ENCODE data around the gene EDARADD.

EDARADD gene

DNA sequence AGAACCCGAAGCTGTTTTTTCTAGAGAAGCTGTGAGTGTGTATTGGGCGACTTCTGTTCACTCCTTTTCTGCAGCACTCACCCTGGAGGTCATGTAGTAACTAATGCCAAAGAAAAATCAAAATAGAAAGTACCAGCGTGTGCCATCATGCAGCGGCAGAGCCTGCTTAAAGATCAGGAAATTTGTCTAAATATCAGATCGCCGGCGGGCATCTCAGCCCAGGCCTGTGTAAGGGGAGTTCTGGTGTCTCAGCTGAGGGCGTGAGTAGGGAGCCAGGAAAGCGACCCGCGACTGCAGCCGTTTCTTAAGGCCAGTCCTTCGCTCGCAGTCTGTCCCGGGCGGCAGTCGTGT, 768 bp downstream of the EDARADD start:
- no peak for DNase-seq (ENCODE audit: low spot score)

DNA sequence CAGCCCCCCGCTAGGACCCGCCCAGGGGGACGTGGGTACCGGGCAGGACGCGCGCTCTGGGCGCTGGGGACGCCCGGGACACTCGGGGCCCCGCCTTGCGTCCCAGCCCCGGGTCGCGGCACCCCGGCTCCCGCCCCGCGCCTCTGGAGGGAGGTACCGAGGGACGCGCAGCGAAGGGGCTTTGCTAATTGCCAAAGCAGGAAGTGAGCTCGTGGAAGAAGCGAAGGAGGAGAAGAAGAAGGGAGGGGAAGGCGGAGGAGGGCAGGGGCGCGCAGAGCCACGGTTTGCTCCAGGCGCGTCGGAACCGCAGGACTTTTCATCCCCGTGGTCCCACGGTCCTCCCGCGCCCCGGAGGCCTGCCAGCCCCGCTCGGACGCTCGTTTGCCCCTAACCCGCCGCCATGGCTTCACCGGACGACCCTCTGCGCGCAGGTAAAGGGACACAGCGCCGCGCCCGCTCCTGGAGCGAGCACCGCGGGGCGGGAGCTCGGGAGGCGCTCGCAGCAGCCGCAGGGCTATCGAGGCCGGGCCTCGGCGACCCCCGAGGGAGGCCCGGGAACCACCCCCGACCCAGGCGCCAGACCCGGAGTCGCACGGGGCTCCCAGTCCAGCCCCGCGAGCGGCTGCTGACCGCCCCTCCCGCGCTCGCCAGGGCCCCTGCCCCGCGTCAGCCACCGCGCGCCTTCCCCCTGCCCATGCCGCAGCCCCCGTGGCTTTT, 1.3 kb downstream of the EDARADD start:
- DNase-seq (ENCODE audit: low spot score) = no peak

DNA sequence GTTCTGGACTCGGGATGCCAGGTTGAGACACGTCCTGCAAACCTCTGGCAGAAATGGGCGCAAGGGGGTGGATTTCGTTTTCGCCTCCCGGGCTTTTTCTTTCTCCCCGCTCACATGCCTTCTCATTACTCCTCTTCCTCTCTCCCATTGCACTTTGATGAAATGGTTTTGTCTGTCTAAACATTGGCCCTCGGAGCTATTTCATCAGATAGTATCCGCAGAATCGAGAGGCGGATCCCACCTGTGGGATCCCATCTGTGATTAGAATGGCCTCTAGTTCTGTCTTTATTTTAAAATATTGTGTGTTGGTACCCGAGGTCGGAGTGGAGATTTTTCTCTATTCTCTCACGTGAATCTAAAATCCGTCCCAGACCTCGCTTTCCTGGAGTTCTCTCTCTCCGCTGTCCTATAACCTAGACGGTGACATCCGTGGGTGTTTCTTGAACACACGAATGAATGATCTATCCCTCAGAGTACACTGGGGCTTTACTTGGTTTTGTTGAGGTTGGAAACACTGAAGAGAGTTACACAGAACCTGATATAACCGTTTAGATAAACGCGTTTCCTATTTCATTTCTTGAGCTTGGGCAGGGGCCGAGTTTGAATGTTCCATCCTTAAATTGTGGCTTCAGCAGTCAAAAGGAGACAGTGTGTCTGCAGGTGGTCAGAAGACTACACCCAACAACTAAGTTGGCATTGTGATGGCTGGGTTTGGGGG, 2.0 kb downstream of the EDARADD start:
- DNase-seq (ENCODE audit: low spot score) = no peak

DNA sequence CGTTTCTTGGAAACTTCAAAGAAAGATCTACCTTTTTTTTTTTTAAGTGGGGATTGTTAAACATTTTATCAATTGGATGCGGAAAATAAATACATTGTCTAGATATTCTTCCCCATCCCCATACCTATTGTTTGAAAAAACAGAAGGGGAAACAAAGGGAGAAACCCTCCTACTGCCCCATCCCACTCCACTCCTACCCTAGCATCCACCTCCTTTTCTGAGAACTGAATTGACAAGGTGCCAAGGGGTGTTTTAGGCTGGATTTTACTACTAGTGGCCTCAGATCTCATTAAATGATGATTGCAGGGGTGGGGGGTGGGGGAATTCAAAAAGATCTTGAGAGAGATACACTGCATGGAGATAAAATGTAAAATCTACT, 2.6 kb downstream of the EDARADD start:
- no peak for DNase-seq (ENCODE audit: low spot score)

DNA sequence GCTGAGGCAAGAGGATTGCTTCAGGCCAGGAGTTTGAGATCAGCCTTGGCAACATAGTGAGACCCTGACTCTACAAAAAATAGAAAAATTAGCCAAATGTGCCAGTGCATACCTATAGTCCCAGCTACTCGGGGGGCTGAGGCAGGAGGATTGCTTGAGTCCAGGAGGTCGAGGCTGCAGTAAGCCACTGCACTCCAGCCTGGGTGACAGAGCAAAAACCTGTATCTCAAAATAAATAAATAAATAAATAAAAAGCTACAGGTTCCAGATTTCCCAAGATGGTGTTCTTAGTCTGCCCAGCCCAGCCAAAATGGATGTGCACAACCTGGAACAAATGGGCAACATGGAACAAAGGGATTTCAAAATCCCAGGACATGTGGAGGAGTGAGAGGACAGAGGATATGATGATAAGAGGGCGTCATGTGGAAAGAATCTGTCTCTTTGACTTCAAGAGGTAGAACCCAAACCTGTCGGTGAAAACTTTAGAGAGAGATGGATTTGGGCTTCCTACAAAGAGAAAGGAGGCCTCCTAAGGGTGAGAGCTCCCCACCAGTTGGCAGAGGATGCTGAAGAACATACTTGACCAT, 3.2 kb downstream of the EDARADD start:
- no peak for DNase-seq (ENCODE audit: low spot score)

DNA sequence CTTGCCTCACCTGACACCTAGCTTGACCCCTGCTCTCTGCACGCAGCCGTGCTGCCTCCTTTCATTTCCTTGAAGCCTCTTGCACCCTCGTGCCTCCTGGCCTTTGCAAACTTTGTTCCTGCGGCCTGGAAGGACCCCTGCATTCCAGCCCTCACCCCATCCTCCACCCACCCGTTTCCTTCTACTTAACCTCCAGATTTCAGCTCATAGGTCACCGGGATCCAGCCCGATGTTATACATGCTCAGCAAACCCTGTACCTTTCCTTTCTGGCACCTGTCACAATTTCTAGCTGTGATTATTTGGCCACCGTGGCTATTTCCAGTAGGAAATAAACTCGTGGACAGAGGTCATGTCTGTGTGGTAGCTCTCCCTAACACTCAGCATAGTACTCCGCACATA, 4.5 kb downstream of the EDARADD start:
- no peak for DNase-seq (ENCODE audit: low spot score)

DNA sequence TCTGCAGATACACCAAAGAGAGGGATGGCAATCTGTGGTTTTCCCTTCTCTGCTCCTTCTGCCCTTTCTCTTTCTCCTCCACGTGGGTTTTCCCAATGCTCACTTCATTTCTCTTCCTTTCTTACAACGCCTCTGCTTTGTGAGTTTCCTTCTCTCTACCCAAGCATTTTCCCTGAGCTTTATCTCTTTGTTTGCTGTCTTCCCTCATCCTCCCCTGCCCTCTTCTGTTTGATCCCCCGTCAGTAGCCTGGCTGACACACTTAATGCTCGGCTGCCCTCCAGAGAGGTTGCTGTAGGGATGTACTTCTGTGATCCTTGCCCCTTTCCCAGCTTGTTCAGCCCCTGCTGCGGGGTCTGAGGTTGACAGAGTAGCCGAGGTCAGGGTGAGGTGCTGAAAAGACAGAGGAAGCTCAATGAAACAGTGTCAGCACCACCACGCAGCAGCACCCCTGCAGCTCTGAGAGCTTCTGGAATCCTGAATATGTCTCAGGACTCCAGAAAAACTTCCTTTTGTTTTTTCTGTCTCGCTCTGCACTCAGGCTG, 6.0 kb downstream of the EDARADD start:
- no peak for DNase-seq (ENCODE audit: low spot score)

DNA sequence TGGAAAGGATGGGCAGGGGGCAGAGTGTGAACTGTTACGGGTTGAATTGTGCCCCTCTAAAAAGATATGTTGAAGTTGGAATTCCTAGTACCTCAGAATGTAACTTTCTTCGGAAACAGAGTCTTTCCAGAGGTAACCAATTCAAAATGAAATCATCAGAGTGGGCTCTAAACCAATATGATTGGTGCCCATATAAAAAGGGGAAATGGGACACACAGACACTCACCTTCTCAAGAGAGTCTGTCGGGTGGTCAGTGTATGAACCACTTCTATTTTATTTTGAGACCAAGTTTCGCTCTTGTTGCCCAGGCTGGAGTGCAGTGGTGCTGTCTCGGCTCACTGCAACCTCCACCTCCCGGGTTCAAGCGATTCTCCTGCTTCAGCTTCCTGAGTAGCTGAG, 7.6 kb downstream of the EDARADD start:
- DNase-seq (ENCODE audit: low spot score) = no peak

DNA sequence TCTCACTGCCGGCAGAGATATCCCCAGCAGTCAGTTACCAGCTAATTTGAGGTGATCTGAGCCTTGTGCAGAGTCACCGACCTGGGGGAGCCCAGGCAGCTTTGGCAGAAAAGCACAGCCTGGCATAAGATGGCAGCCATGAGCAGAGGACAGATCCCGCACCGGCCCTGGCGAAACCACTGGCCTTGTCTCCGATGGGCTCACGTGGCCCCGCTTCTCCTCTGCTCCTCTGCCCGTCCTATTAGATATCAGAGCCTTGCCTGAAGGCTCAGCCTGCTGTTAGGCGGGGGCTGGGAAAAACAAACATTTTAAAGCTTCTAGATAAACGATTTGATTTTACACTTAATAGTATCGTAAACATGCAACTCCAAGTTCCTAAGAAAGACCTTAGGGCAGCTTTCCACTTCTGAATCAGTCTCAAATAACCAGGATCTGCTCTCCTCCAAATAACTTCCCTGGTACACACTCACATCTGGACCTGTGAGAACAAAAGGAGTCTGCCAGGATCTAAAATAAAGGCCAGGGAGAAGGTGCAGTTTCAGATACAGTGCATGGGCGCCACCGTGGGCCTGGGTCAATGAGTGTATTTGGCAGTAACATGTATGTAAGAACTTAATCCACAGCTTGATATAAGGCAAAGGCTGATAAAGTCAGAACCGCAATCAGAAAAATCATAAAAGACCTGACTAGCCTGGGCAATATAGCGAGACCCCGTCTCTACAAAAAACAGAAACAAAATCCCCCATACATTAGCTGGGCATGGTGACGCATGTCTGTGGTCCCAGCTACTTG, 10.0 kb downstream of the EDARADD start:
- DNase-seq (ENCODE audit: low spot score) = no peak

DNA sequence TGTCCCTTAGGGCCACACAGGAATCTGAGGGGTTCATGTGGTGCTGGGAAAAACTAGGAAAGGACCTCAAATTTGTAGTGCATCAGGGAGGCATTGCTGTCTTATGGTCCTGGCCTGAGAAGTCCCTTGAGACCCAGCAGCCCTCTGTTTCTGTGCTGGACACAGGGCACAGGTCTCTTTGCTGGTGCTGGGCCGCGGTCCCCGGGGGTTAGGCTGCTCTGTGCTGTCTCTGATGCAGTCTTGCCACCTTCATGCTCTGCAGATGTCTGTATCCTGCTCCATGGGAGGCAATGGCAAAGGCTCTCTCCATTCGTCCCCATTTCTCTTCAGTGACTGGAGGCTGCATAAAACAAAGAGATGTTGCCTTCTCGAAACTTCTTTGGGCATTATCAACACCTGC, 13.0 kb downstream of the EDARADD start:
- DNase-seq (ENCODE audit: low spot score) = no peak

DNA sequence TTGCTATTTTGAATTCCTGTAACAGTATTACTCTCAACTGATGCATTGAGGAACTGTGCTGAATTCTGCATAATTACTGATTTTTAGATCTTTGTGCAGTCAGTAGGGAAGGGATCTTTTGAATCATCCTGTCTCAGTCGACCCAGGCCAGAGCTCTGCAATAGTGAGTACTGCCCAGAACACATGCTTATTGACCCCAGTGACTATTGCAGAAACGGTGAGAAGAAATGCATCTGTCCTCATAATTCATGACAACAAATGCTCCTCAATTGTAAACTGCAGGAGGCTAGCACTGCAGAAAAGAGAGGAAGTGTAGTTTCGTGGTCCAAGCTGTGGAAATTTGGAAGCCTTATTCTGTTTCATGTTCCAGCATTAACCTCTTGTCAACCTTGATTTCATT, 19.6 kb downstream of the EDARADD start:
- no peak for DNase-seq (ENCODE audit: low spot score)

DNA sequence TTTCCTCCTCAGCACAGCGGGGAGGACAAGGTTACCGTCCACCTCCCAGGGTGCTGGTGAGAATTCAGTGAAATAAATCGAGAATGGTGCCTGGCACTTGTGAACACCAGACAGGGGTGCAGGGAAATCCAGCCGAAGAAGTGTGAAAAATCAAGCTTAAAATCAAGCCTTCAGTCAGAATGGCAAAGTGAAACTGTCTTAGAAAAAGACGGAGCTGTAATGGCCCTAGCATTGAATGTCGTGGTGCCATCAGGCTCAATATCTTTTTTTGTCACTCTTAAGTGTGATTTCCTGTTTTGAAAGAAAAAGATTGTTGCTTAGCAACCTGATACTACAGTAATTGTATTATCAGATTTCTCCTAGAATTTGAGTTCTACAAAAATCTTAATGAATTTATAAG, 22.1 kb downstream of the EDARADD start:
- no peak for DNase-seq (ENCODE audit: low spot score)

DNA sequence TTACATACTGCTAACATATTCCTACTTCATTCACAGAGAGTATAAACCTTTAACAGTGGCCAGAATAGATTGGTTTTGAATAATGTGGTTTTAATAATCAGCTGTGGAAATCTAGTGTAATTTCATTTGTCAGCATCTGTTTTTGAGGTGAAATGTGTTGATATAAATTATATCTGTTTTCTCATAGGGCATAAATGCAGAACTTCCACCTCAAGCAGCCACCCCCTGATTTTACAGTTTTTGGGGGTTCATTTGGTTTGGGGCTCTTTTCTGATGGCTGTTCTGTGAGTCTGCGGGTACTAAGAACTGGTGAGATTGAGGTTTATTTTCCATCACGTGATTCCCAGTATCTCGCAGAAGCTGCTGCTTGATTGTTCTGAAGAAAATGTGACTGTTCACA, 23.2 kb downstream of the EDARADD start:
- DNase-seq (ENCODE audit: low spot score) = no peak

DNA sequence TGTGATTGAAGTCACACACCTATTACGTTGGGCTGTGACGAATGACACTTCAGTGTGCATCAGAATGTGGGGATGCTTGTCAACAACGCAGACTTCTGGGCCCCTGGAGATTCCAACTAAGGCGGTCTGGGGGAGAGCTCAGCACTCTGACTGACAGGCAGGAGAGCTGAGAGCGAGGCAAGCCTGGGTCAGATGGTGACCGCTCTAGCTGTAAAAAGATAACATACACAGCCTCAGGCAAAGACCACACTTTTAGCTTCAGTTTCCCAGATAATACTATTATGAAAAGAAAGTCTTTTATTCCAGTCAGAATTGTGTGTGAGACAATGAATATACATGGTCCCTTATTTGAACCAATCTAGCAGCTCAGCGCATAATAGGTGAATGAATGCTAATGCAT, 25.4 kb downstream of the EDARADD start:
- no peak for DNase-seq (ENCODE audit: low spot score)

DNA sequence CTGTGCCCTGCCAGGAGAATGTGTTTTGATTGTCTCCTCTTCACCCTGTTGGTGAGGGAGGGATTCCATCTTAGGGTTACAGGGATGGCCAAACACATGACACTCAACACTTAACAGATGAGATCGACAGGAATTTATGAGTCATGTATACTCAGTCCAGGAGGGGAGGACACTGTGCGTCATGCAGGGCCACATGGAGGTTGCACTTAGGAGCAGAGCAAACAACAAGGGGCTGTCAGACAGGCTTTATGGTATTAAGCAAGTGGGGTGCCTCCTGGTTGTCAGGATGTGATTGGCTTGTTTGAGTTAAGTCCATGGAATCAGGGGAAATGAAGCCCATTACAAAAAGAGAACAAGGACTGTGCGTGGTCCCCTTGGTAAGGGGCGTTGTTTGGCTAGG, 26.9 kb downstream of the EDARADD start:
- DNase-seq (ENCODE audit: low spot score) = no peak

DNA sequence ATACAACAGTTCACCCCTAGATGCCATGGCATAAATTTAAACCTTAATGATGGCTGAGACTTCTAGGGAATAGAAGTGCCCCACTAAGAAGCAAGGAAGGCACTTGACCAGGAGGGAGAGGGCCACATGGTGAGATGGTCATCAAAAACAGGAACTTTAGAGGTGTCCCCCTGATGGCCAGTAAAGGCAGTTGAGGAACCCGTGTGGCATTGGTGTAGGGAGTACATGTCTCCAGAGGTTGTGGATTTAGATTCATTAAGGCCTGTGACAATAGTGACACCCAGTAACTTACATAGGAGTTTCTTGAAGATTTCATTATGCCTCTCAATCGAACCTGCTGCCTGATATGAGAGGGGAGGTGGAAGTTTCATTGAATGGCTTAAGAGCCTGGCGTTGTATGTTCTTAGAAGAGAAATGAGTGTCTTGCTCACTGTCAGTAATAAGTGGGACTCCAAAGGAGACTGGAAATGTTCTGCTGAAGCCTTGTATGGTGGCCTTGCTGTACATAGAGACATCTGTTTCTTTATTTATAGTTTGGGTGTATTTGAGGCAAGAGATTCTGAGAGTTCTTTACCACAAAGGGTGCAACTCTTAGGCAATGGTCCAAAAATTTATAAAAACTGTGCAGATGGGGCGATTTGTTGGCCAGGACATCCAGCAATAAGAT, 27.9 kb downstream of the EDARADD start:
- no peak for DNase-seq (ENCODE audit: low spot score)

DNA sequence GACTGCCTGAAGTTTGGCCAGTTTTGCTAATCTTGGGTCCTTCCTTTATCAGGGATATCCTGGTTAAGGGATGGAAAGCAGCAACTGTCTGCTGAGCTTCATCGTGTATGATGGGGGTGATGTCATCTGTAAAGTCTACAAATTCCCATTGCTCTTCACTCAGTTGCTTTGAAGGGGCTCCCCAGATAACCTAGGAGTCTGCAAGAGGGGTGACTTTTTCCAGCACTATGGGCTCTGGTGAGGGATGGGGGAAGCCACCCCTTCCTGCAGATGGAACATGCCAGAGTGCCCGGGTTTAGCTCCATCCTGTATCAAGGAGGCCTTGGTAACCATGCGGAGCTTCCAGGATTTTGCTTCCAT, 28.4 kb downstream of the EDARADD start:
- DNase-seq (ENCODE audit: low spot score) = no peak

DNA sequence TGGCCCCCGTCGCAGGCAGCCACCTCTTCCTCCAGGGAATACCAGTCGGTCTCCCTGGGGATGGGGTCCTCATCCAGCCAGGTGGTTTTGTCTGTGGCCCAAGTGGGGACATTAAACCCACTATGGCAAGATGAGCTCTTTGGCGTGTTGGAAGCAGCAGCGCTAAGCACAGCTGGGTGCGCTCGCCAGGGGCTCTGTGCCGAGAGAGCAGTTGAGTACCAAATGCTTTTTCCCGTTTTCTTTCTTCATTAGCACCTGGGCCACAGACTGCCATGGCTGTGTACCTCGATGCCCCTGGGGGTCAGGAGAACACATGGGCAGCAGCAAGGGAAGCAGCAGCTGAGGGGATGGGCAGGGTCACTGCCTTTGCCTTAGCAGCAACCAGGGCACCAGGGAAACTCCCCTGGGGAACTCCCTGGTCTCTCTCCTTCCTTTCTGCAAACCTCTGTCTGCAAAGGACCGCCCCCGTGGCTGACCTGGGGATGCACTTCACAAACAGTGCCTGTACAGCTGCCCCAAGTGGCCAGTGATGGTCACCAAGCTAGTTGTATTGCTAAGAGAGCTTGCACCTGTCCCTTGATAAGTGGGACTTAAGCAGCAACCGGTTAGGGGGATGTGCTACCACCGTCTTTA, 31.1 kb downstream of the EDARADD start:
- DNase-seq (ENCODE audit: low spot score) = no peak

DNA sequence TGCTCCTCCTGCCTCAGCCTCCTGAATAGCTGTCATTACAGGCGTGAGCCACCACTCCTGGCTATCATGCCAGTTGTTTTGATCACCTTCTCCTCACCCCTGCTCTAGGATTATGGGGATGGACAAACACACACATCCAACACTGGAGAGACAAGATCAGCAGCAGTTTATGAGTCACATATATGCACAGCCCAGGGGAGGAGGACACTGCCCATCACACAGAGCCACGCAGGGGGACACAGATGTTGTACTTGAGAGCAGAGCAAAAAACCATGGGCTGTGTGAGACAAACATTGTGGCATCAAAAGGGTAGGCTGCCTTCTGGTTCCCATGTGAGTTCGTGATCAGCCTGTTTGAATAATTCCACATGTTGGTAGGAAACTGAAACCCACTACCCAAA, 32.1 kb downstream of the EDARADD start:
- no peak for DNase-seq (ENCODE audit: low spot score)

DNA sequence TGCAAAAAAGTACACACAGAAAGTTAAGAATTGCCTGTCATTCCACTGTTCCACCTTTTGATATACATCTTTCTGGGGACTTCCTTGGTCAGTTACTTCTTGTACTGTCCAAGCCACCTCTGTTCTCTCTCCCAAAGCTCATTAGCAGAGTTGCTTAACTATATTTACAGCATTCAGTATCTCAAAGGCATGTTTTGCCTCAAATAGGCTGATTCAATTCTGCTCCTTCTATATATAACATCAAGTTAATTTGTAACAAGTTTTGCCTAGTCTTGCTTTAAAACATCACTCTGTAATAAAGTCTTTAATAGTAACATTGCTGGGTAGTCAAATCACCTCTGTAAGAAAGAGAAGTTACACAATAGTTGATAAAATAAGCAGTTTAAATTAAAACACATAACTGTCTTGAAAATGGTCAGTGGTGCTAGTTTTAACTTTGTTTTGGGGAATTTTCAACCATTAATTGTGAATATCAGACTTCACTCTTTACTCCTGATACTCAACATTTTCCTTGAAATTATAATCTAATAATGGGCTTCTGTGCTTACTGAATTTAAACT, 35.7 kb downstream of the EDARADD start:
- no peak for DNase-seq (ENCODE audit: low spot score)

DNA sequence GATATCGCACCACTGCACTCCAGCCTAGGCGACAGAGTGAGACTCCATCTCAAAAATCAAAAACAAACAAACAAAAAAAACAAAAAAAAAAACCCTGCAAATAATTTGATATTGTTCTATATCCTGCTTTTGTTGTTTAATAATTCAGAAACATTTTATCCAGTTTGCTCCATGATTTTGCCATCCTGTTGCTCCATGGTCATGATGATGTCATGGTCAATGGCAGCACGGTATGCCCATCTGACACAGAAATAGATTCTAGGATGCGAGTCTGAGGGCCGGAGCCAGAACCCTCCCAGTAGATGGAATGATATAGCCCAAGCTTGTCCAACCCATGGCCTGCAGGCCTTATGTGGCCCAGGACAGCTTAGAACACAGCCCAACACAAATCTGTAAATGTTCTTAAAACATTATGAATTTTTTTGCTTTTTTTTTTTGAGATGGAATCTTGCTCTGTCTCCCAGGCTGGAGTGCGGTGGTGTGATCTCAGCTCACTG, 39.8 kb downstream of the EDARADD start:
- no peak for DNase-seq (ENCODE audit: low spot score)
